HG02840 (cell line): ENCODE measurements around the gene BARD1.
"Not testable (repeated sequence)": the region's sequence is repeated elsewhere in the genome, so short reads cannot be mapped to it uniquely, and the experiment has no call there.

Source experiments
- ATAC-seq: cut with Tn5 transposase; IDR thresholded peaks from one replicate; pipeline ENCODE4 v1.9.1; 2021; ENCODE audit warnings: mild to moderate bottlenecking, moderate library complexity, moderate number of reproducible peaks; ENCODE audit not compliant: unreplicated experiment, low FRiP score

BARD1 gene

DNA sequence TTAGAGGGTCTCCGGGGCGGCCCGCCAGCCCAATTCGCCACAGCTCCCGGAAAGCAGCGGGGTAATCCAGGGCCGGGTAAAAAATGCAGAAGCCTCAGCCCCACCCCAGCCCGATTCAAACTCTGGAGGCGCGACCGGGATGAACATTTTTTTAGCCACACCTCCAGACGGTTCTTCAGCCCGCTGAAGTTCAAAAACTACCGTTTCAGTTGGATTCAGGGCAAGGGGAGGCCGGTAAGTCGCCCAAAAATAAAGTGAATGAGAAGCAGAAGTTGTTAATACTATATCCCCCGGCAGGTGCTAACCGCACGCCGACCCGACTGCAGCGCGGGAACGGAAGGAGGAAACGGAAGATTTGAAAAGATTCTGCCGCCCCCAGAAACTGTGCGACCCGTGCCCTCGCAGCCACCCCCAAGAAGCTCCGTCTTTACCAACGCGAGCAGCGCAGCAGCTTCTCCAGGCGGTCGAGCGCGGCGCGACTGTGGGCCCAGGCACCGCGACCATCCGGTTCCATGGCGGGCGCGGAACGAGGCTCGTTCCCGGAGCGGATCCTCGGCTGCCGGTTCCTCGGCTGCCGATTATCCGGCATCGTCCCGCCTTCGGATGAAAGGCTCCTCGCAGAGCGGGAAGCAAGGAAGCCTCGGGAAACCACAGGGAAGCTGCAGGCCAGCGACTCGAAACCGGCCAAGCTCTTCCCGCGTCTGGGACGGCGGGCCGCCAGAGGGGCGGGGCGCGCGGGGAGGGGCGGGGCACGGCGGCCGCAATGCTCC is at the start of gene BARD1:
Gene BARD1 (minus strand): TSS at position 703 of the 770 bp plus-strand sequence. CDS start 114 bp downstream, at position 589.
- peak; percentile 22 for ATAC-seq

DNA sequence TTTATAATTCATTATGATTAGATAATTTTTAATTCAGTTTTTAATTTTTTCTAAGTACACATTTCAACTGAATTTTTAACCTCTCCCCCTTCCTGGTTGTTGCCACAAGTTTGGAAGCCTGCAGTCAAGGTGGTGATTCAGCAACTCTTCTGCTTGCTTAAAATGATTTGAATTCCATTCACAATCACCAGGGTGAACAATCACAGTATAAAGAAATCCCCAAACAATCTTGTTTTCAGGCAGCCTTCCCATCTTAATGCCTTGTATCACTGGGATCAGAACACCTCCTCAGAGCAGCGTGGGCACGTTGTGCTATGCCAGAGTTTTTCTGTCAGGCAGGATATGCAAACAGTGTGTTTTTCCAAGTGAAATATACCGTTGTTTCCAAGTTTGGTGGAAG is 46.7 kb upstream of the BARD1 start:
- no peak for ATAC-seq

DNA sequence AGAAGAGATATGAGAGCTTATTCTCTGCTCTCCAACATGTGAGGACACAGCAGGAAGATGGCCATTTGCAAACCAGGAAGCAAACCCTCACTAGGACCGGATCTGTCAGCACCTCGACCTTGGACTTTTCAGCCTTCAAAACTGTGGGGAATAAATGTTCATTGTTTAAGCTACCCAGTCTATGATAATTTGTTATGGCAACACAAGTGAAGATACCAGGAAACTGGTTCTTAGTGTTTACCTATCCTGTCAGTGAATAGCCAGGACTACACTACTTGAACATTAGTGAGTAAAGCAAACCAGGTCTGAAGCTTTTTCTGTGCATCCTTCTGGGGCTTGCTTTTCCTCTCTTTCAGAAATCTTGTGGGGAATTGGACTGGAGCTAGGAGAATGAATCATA is 44.4 kb upstream of the BARD1 start:
- no peak for ATAC-seq

DNA sequence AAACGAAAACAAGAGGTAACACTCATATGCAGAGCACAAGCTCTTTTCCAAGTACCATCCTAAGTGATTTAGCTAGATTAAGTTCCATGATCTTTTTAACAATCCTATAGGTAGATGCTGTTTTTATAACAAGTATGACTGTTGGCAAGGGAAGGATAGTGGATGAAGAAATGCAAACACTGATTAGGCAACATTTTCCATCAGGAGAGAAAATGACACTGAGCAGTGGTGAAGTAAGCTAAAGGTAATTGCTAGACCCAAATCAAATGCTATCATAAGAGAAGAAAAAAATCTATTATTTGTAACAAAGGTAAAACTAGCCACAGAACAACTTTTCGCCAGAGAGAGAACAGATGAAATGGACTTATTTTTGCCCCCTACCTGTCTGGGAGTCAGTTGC is 34.3 kb upstream of the BARD1 start:
- no peak for ATAC-seq

DNA sequence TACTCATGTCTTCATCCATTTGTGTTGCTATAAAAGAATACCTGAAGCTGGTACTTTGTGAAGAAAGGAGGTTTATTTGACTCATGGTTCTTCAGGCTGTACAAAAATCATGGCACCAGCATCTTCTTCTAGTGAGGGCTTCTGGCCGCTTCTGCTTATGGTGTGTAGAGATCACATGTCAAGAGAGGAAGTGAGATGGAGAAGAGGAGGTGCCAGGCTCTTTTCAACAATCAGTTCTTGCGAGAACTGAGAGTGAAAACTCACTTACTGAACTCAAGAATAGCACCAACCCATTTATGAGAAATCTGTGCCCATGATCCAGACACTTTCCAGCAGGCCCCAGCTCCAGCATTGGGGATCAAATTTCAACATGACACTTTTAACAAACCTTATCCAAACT is 30.0 kb upstream of the BARD1 start:
- ATAC-seq, result no peak

DNA sequence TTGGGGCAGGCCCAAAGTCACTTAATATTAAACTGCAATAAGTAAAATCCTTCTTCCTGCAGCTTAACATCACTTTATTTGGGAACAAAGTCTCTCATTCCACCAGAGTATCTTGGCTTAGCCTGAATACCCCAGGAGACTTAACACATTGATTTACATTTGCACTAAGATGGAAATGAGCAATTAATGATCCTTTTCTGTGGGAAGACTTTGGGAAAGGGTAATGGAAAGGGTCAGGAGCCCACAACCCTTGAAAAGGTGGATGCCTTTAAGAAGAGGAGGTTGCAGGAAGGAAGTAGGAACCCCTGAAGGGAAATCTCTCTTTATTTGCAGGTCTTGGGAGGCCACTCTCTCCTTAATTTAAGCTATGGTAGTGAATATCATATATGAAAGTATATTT is 28.0 kb upstream of the BARD1 start:
- ATAC-seq, result no peak

DNA sequence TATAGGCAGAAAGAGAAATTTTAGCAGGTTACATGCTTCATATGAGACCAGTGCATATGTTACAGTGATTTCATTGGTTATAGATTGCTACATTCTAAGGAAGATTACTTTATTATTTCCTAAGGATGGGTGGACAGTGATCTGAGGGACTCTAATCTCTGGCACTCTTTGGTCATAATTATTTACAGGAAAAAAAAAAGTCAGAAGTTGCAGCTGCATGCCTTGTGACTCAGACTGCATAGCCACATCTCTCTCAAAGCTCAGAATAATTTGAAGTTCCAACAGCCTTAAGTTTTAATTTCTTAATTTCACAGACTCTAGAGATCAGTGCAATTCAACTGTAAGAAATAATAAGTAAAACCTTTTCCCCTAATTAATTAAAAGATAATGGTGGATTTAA is 27.1 kb upstream of the BARD1 start:
- no peak for ATAC-seq

DNA sequence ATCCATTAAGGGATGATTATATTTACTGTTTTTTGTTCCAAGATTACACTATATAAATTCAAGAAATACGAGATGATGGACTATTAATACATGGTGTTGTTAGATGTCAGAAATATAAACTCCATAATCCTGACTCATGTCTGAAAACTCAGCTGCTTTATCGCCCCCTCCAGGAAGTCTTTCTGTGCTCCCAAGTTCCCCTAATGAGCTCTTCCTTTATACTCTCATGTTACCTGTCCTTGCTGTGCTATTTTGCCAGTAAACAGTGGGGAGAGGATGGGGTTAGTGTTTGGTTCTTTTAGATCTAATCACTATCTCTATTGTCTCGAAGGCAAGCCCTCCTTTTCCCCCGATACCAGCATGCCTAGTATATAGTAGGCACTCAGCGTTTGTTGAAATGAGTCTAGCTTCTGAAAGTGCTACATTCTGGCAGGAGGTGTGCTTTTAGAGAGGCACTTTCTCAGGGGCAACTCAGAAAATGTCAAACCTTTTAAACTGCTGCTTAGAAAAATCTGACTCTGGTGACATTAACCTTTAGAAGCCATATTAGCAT is 21.4 kb upstream of the BARD1 start:
- no peak for ATAC-seq

DNA sequence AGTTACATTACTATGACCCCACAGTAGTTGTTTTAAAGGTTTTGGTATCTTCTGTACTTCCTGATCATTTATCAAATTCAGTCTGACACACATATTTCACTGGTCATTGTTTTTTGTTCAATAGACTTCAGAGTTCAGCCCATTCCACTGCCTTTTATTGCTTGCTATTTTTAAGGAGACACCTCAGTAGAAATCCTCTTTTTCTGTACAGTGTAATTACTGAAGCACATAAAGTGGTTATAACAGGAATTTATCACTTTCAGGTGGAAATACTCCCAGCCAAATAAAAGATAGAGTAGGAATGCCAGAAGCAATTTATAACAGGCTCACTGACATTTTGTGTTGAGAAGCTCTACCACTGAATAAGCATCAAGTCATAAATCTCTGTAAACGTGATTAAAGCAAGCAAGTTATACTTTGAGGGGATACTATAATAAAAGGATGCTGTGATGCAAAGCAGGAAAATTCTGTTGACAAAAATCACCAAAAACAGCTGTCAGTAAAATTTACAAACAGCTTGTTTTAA is 6.6 kb upstream of the BARD1 start:
- no peak for ATAC-seq

DNA sequence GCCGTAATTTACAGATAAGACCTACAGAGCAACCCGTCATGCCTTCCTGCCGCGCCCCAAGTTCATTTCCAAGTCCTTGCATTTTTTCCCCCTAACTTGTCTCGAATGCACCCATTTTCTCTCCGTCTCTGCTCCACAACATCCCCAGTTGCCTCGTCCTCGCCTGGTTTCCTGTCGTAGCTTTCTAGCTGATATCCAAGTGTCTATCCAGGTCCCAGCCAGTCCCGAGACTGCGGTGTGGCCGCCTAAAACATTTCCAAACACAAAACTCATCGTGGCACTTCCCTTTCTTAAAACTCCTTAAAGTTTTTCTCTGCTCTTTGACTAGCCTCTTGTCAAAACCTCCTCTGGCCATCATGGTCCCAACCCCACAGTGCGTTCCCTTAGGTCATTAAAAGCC is 1.2 kb upstream of the BARD1 start:
- no peak for ATAC-seq

DNA sequence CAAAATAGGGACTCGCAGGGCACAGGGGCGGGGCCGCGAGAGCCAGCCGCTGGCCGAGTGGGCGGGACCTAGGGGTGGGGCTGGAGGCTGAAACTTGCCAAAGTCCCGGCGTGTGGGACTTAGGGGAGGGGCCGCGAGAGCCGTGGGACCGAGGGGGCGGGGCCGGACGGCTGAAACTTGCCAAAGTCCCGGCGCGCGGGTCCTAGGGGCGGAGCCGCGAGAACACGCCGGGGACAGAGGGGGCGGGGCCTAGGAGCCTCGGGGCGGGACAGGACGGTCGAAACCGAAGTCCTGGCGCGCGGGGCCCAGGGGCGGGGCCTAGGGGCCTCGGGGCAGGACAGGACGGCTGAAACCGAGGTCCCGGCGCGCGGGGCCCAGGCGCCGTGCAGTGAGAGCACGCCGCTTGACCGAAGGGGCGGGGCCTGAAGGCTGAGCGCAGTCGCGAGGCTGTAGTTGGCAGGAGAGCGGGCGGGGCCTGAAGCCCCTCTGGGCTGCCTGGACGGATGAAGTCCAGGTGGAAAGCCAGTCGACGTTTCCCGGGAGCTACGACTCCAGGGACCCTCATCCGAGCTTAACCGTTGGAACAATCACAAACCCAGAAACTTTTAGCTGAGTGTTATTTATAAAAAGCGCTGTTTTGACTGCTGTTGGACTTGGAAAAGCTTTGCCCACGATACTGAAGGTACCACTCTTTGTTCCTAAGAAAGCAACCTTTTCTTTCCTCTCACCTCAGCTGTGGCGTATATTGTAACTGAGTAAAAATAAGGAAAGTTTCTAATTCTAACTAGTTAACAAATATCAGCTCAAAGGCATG is 475 bp upstream of the BARD1 start:
- peak; percentile 90 for ATAC-seq

DNA sequence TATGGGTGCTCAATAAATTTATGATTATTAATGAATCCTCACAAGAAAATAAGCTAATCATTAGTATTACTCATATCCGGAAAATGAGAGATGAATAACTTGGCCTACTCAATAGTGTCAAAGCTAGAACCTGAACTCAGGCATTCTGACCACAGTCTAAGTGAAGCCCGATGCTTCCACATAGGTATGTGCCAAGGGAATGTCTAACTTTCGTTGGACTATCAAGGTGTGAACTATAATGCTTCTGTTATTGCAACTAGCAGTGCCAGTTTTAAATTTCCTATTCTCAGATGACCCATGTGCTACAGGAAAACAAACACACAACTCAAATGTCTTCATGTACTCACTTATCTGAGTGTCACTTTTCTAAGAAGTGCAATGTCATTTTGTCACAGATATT is 1.8 kb downstream of the BARD1 start:
- no peak for ATAC-seq

DNA sequence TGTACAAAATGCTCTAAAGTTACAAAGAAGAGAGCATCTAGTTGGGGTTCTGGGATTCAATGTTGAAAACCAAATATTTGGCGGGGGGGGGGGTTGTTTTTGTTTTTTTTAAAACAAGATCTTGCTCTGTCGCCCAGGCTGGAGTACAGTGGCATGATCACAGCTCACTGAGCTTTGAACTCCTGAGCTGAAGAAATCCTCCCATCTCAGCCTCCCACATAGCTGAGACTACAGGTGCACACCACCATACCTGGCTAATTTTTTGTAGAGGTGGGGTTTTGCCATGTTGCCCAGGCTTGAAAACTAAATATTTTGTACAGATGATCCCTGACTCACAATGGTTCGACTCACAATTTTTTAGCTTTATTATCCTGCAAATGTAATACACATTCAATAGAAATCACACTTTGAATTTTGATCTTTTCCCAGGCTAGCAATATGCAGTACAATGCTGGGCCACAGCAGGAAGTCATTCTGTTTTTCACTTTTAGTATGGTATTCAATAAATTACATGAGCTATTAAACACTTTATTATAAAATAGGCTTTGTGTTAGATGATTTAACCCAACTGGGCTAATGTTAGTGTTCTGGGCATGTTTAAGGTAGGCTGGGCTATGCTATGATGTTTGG is 7.6 kb downstream of the BARD1 start:
- ATAC-seq, result no peak

DNA sequence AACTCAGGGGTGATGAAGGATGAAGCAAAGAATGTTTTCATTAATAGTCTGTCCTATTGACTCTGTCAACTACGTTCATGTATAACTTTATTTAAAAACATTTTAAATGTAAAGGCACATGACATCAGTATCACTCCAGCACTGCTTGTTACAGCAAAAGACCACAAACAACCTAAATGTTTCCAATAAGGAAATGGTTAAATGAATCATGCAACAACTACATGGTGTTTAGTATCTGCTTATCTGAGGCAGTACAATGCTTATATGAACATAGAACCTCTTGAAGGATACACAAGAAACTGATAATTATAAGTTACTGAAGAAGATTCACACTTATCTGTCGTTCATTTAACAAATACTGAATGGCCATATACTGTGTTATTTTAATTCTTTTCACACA is 8.4 kb downstream of the BARD1 start:
- ATAC-seq, result no peak

DNA sequence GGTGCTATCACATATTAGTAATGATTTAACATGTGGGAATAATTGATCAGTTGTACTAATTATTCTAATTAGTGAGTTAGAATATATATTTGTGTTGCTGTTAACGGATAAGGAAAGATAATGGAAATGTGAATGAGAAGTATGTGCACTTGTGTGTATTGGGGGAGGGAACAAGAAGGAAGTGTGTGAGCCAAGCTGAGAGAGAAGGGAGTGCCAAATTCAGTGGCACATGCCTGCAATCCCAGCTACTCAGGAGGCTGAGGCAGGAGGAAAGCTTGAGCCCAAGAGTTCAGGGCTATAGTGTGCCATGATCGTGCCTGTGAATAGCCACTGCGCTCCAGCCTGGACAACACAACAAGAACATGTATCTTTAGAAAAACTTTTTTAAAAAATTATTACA is 9.3 kb downstream of the BARD1 start:
- no peak for ATAC-seq

DNA sequence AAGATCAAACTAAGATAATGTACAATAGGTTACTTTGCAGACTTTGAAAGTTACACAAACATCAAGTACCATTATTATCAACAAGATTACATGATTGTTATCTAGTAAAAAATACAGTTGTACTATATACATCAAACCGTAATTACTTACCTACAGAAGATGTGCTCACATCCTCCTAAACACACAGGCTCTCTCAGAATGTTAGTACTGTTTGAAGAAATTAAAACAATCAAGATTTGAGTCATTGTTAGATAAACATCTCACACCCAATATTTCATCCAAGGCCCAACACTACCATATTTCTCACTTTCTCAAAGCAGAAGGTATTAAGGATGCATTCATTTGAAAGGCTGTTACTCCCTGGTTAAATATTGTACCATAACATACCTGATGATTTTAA is 12.6 kb downstream of the BARD1 start:
- no peak for ATAC-seq

DNA sequence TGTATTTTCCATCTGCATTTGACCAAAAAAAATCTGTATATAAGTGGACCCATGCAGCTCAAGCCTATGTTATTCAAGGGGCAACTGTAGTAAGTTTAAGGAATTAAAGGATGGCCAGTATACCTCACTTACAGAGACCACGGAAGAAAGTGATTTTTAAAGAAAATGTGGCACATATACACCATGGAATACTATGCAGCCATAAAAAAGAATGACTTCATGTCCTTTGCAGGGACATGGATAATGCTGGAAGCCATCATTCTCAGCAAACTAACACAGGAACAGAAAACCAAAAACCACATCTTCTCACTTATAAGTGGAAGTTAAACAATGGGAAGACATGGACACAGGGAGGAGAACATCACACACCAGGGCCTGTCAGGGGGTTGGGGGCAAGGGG is 26.3 kb downstream of the BARD1 start:
- ATAC-seq, result not testable (repeated sequence)

DNA sequence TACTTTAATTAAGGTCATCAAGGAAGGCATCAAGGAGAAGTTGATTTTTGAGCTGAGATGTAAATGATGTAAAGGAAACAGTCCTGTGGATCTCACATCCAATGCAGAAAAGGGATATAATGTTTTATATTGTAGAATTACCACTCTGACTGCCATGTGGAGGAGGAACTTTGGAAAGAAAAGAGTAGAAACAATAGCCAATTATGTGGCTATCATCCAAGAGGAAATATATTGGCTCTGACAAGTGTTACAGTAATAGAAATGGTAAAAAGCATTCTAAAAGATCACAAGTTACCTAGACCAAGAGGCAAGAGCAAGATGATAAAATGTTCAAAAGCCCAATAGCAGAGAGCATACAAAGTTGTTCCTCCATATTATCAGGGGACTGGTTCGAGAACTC is 26.8 kb downstream of the BARD1 start:
- no peak for ATAC-seq

DNA sequence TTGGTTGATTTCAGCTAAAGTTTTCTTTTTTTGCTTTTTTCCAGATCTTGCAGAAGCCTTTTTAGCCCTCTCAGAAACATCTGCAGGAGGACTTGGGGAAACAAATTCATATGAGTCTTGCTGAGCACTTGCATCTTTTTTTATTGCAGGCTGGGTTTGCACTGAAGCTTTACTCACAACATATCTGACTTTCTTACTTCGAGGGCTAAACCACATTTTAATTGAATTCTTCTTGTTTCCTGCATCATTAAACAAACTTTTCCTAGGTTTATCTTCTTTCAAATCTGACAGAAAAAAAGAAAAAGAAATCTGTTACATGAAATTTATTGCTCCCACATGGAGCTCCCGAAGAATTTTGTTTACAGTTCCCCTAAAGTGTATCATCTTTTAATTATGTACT is 28.3 kb downstream of the BARD1 start:
- ATAC-seq, result no peak

DNA sequence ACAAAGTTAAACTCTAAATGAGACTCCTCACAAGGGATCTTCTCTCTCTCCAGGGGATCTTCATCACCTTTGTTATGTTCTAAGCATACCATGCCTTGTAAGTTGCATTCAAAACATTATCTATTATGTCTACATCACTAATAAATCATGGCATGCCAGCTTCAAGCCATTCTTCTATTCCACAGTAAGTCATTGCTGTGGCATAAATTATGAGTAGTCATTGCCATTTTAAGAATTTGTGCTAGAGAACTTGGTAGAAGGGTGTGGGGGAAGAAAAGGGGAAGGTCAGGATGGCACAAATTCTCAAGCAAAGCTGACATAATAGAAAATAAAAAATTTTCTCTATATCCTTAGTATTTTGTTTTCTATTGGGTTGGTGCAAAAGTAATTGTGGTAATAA is 33.5 kb downstream of the BARD1 start:
- ATAC-seq, result no peak

DNA sequence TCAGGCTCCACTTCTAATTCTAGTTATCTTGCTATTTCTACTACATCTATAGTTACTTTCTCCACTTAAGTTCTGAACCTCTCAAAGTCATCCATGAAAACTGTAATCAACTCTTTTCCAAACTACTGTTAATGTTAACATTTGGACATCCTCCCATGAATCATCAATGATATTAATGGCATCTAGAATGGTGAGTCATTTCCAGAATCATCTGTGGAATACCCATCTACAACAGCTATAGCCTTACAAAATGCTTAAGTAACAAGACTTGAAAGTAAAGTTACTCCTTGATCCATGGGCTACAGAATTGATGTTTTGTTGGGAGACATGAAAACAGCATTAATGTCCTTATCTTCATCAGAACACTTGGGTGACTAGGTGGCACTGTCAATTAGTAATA is 35.4 kb downstream of the BARD1 start:
- ATAC-seq, result no peak
